ENCODE measurements around the gene CEP112.

The CEP112 gene

GRCh38 chr17:65762973-65763372 is 429.0 kb downstream of the CEP112 start:
- no peak for DNase-seq (ENCODE audit: low read depth)
- no peak overlapping the region for H3K4me3 ChIP-seq (ENCODE audit: low read depth, low read length)
- TF ChIP-seq POLR2A (IDR thresholded peaks at IDR 0.05; ENCODE audit: extremely low read depth, insufficient read length): no peak
- TF ChIP-seq MYC (IDR thresholded peaks at IDR 0.05; ENCODE audit: low read depth, low read length): no peak
- TF ChIP-seq MAX (IDR thresholded peaks at IDR 0.05; ENCODE audit: low read depth, low read length): no peak
- TF ChIP-seq CTCF (IDR thresholded peaks at IDR 0.05; ENCODE audit: low read depth, low read length): no peak

- no peak for DNase-seq (ENCODE audit: low read depth)
- no peak overlapping the region for H3K4me3 ChIP-seq (ENCODE audit: low read depth, low read length)
- no peak for TF ChIP-seq POLR2A (IDR thresholded peaks at IDR 0.05; ENCODE audit: extremely low read depth, insufficient read length)
- no peak for TF ChIP-seq MAX (IDR thresholded peaks at IDR 0.05; ENCODE audit: low read depth, low read length)
These were observed 432.4 kb downstream of the CEP112 start for GRCh38 chr17:65759532-65759931.

- no peak for DNase-seq (ENCODE audit: low read depth)
- H3K4me3 ChIP-seq (ENCODE audit: low read depth, low read length): no peak overlapping the region
- no peak for TF ChIP-seq MYC (IDR thresholded peaks at IDR 0.05; ENCODE audit: low read depth, low read length)
- no peak for TF ChIP-seq MAX (IDR thresholded peaks at IDR 0.05; ENCODE audit: low read depth, low read length)
- TF ChIP-seq CTCF (IDR thresholded peaks at IDR 0.05; ENCODE audit: low read depth, low read length): no peak
- no peak for TF ChIP-seq POLR2A (IDR thresholded peaks at IDR 0.05; ENCODE audit: extremely low read depth, insufficient read length)
These were observed 435.2 kb downstream of the CEP112 start for GRCh38 chr17:65756760-65757159.

GRCh38 chr17:65755799-65756198 is 436.1 kb downstream of the CEP112 start:
- no peak for DNase-seq (ENCODE audit: low read depth)
- TF ChIP-seq MYC (IDR thresholded peaks at IDR 0.05; ENCODE audit: low read depth, low read length) (no peak), POLR2A (IDR thresholded peaks at IDR 0.05; ENCODE audit: extremely low read depth, insufficient read length) (no peak), MAX (IDR thresholded peaks at IDR 0.05; ENCODE audit: low read depth, low read length) (no peak), CTCF (IDR thresholded peaks at IDR 0.05; ENCODE audit: low read depth, low read length) (no peak)
- H3K4me3 ChIP-seq (ENCODE audit: low read depth, low read length): no peak overlapping the region

GRCh38 chr17:65754630-65755029 is 437.3 kb downstream of the CEP112 start:
- TF ChIP-seq POLR2A (IDR thresholded peaks at IDR 0.05; ENCODE audit: extremely low read depth, insufficient read length) (no peak), CTCF (IDR thresholded peaks at IDR 0.05; ENCODE audit: low read depth, low read length) (no peak), MAX (IDR thresholded peaks at IDR 0.05; ENCODE audit: low read depth, low read length) (no peak), MYC (IDR thresholded peaks at IDR 0.05; ENCODE audit: low read depth, low read length) (no peak)
- no peak overlapping the region for H3K4me3 ChIP-seq (ENCODE audit: low read depth, low read length)
- DNase-seq (ENCODE audit: low read depth): no peak

GRCh38 chr17:65754081-65754480 is 437.9 kb downstream of the CEP112 start:
- no peak overlapping the region for H3K4me3 ChIP-seq (ENCODE audit: low read depth, low read length)
- TF ChIP-seq MAX (IDR thresholded peaks at IDR 0.05; ENCODE audit: low read depth, low read length): no peak
- TF ChIP-seq POLR2A (IDR thresholded peaks at IDR 0.05; ENCODE audit: extremely low read depth, insufficient read length): no peak
- TF ChIP-seq MYC (IDR thresholded peaks at IDR 0.05; ENCODE audit: low read depth, low read length): no peak
- no peak for TF ChIP-seq CTCF (IDR thresholded peaks at IDR 0.05; ENCODE audit: low read depth, low read length)
- DNase-seq (ENCODE audit: low read depth): no peak

Data from NB4 (cell line).